Subcutaneous adipose tissue (tissue), 4 donors: ENCODE data around the gene IRAK1BP1. TPM values are rescaled to one million over a fixed set of nuclear protein-coding genes. Genes with fewer than 3 reads are reported as not detected.

Source experiments
- CTCF ChIP-seq: fragments of 450-650 bp; IDR thresholded peaks from one replicate; pipeline ENCODE4 v1.5.1; 2016; ENCODE audit warnings: low read depth, mild to moderate bottlenecking, control low read depth, antibody characterized with exemption, moderate library complexity
- total RNA-seq, 4 donors: library from RNA; depleted of rRNA; stranded (reverse); fragments of >200 nt; gene quantifications; one replicate each; pipeline ENCODE4 v1.1.0, GENCODE V29; 2016

The IRAK1BP1 gene, protein sequence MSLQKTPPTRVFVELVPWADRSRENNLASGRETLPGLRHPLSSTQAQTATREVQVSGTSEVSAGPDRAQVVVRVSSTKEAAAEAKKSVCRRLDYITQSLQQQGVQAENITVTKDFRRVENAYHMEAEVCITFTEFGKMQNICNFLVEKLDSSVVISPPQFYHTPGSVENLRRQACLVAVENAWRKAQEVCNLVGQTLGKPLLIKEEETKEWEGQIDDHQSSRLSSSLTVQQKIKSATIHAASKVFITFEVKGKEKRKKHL
- total RNA-seq: 1 to 10 TPM; 1.9 to 2.4 (median 2.2) TPM

DNA sequence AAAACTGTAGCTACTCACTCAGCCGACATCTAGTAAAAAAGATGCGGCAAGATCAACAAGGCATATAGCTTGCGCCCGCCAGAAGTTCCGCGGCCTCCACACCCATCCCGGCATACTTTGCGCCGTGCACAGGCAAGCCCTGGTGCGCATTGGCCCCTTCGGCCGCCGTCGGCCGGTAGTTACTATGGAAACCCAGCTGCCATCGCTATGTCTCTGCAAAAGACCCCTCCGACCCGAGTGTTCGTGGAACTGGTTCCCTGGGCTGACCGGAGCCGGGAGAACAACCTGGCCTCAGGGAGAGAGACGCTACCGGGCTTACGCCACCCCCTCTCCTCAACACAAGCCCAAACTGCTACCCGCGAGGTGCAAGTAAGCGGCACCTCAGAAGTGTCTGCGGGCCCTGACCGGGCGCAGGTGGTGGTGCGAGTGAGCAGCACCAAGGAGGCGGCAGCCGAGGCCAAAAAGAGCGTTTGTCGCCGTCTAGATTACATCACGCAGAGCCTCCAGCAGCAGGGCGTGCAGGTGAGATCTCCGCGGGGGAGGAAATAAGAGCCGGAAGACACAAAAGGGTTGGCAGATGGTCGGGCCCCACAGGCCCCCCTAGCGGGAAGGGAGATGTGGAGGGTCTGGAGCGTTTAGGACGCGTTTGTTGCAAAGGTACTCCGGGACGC is at the start of gene IRAK1BP1:
TSS of gene IRAK1BP1 (plus strand) at position 182 of the 671 bp plus-strand sequence. CDS start at position 208, 26 bp downstream.
- no peak for TF ChIP-seq CTCF

DNA sequence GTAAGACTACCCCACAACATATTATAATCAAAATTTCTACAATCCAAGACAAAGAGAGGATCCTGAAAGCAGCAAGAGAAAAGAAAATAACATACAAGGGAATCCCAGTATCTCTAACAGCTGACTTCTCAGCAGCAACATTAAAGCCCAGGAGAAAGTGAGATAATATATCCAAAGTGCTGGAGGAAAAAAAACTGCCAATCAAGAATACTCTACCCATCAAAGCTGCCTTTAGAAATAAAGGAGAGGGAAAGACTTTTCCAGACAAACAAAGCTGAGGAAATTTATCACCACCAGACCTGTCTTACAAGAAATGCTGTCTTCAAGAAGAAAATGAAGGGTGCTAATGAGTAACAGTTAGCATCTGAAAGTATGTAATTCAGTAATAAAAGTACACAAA is 43.3 kb upstream of the IRAK1BP1 start:
- TF ChIP-seq CTCF: no peak

DNA sequence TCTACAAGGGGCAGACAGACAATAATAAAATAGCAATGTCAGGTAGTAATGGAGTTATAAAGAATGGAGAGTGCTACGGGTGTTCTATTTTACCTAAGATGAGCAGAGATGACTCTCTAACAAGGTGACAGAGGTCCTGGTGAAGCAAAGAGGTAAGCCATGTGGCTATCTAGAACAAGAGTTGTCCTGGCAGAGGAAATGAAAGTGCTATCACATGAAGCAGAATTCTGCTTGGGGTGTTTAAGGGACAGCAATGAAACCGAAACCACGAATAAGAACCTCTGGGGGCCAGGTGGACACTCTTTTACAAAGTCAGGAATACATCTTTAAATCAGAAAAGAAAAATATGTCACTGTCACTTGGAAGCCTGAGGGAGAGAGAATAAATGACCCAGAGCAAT is 37.9 kb upstream of the IRAK1BP1 start:
- no peak for TF ChIP-seq CTCF

DNA sequence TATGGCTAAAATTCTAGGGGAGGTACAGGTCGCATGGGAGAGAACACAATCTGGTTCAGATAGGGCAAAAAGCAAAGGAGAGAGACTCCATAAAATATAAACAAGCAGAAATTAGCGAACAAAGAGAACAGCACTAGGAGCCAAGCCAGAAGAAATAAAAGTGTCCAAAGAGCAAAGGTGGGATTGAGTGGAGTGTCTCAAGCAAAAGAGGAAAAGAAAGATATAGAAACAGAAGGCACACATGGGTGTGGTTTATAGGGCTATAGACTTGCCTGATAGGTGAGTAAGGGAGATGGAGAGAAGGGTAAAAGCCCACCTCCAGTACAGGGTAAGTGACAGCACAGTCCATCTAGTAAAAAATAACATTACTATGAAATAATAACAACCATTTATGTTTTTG is 36.5 kb upstream of the IRAK1BP1 start:
- TF ChIP-seq CTCF: no peak

- TF ChIP-seq CTCF: no peak
These were observed 35.9 kb upstream of the IRAK1BP1 start for GRCh38 chr6:78831492-78831891.

GRCh38 chr6:78832091-78832808 is 35.1 kb upstream of the IRAK1BP1 start:
- TF ChIP-seq CTCF: no peak

DNA sequence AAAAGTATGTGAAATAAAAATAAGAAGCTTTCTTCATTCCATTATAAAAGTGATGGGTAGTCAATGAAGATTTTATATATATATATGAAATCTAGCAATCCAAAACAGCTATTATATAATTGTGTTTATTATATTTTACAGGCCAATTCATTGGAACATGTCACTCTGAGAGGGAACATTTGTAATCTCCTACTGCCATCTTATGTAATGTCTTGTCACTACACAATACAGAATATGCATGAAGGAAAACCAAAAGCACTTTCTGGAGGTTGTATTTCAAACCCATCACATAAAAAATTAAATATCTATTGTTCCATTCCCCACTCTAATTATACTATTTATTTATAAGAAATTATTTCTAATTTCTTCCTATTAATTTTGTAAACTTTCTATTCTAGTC is 31.5 kb upstream of the IRAK1BP1 start:
- TF ChIP-seq CTCF: no peak
